ENCODE data around the gene HS6ST1. TPM values are rescaled to one million over a fixed set of nuclear protein-coding genes. Genes with fewer than 3 reads are reported as not detected.
A peak's percentile ranks its signal among the peaks of the same experiment; 100 is the strongest.

Gene HS6ST1
- total and polyA plus RNA-seq, 2 donors (not counting 1 experiment from before 2014, with no cell fraction given), result 16.6 to 59.9 TPM

DNA sequence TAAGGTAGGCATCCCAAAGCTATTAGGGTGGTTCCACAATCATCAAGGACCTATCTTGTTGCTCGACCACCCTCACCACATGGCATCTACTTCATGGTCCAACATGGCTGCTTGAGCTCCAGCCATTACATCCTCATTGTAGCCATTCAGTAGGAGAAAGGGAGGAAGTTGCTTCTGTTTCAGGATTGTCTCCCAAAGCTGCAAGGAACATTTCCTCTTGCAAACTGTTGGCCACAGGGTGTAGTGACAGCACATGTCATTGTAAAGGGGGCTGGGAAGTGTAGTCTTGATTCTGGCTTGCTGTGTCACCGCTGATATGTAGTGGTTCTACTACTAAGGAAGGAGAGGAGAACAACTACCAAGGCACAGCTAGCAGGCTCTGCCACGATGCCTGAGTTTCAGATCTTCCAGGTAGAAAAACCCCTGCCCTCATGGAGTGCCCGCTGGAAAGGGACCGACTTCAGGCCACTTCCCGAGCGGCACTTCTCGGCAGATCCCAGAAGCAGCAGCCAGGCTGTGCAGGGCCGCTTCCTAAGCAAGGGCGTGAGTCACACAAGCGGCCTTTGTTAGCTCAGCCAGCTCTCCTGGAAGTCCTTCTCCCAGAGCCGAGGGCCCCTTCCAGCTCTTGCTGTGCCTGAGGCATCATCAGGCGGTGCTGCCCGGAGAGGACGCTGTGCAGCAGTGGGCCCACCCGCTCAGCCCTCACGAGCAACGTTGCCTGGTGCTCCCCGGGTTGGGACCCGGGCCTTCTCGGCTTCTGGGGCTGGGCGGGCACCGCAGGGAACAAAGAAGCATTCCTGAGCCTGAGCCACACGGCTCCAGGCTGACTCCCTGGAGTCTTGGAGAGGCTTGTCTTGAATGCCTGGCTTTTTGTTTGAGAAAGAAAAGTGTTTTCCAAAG is 58.2 kb downstream of the HS6ST1 start:
- no peaks in the 10 kb centered on the region for H3K79me2 ChIP-seq (ENCODE audit: control insufficient read depth, insufficient read depth, low read length)
- H3K9me3 ChIP-seq (ENCODE audit: control insufficient read depth, insufficient read depth, low read depth, low read length), result no peaks in the 10 kb centered on the region
- no peak overlapping the region for H2AFZ ChIP-seq (ENCODE audit: low read length)
- no peaks in the 10 kb centered on the region for H3K36me3 ChIP-seq (ENCODE audit: control insufficient read depth, insufficient read depth, low read length)
- no peaks in the 10 kb centered on the region for H3K4me1 ChIP-seq (ENCODE audit: control insufficient read depth, extremely low read depth, insufficient read depth, low read length)
- H3K9ac ChIP-seq (ENCODE audit: insufficient read depth, low read length), result no peak overlapping the region
- no peak overlapping the region for H3K27ac ChIP-seq (ENCODE audit: insufficient read depth, low read length)
- no peaks in the 10 kb centered on the region for H3K27me3 ChIP-seq (ENCODE audit: control insufficient read depth, insufficient read depth, low read length)
- DNase-seq (ENCODE audit: low read depth in 2 of 2), result peak; percentile 67 to 94
- H4K20me1 ChIP-seq (ENCODE audit: control insufficient read depth, extremely low read depth, insufficient read depth, low read length), result no peaks in the 10 kb centered on the region
- no peak overlapping the region for H3K4me3 ChIP-seq (replicated peaks in 1 of 4; ENCODE audit: control extremely low read depth in 1 of 4, insufficient read depth in 1 of 4, low read depth in 3 of 4, low read length in 4 of 4)
- peak overlapping the region; percentile 13 for H3K4me2 ChIP-seq (ENCODE audit: extremely low read depth, insufficient read depth, low read length)
- TF ChIP-seq EZH2 (IDR thresholded peaks at IDR 0.05; ENCODE audit: low read length, missing control alignments), result no peak
- TF ChIP-seq CTCF (conservative IDR thresholded peaks at IDR 0.05 in 1 of 2, IDR thresholded peaks at IDR 0.05 in 1 of 2; ENCODE audit: low read depth in 1 of 2, low read length in 2 of 2), result peak; percentile 4 to 20

- Histone ChIP-seq H3K4me3 (replicated peaks in 1 of 4; ENCODE audit: control extremely low read depth in 1 of 4, insufficient read depth in 1 of 4, low read depth in 3 of 4, low read length in 4 of 4) (no peak overlapping the region), H2AFZ (ENCODE audit: low read length) (no peak overlapping the region), H3K79me2 (ENCODE audit: control insufficient read depth, insufficient read depth, low read length) (no peaks in the 10 kb centered on the region), H3K36me3 (ENCODE audit: control insufficient read depth, insufficient read depth, low read length) (no peaks in the 10 kb centered on the region), H3K9ac (ENCODE audit: insufficient read depth, low read length) (no peak overlapping the region), H3K27me3 (ENCODE audit: control insufficient read depth, insufficient read depth, low read length) (no peaks in the 10 kb centered on the region), H3K4me2 (ENCODE audit: extremely low read depth, insufficient read depth, low read length) (no peak overlapping the region), H3K27ac (ENCODE audit: insufficient read depth, low read length) (no peak overlapping the region), H4K20me1 (ENCODE audit: control insufficient read depth, extremely low read depth, insufficient read depth, low read length) (no peaks in the 10 kb centered on the region), H3K9me3 (ENCODE audit: control insufficient read depth, insufficient read depth, low read depth, low read length) (no peaks in the 10 kb centered on the region), H3K4me1 (ENCODE audit: control insufficient read depth, extremely low read depth, insufficient read depth, low read length) (no peaks in the 10 kb centered on the region)
- TF ChIP-seq EZH2 (IDR thresholded peaks at IDR 0.05; ENCODE audit: low read length, missing control alignments), result no peak
- no peak for TF ChIP-seq CTCF (conservative IDR thresholded peaks at IDR 0.05 in 1 of 2, IDR thresholded peaks at IDR 0.05 in 1 of 2; ENCODE audit: low read depth in 1 of 2, low read length in 2 of 2)
- no peak for DNase-seq (ENCODE audit: low read depth in 2 of 2)
Observed at GRCh38 chr2:128259585-128259984, 59.1 kb downstream of the HS6ST1 start.

DNA sequence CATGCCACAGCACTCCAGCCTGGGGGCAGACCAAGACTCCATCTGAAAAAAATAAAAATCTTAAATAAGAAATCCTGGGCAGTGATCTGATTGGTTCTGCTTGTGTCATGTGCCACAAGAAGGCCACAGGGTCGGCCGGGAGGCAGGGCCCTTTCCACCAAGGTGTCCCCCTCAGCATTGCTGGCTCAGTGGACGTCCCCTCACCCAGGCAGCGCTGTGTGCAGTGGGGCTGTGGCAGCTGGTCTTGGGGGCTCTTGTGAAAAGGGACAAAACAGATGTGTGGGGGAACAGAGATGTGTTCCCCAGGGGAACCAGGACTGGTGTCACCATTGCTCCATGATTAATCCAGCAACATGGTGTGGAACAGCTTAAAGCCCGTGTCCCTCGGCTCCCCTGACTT is 60.5 kb downstream of the HS6ST1 start:
- H4K20me1 ChIP-seq (ENCODE audit: control insufficient read depth, extremely low read depth, insufficient read depth, low read length), result no peaks in the 10 kb centered on the region

More for the DNA sequence above, 60.5 kb downstream of the HS6ST1 start:
- H3K4me3 ChIP-seq (replicated peaks in 1 of 4; ENCODE audit: control extremely low read depth in 1 of 4, insufficient read depth in 1 of 4, low read depth in 3 of 4, low read length in 4 of 4), result no peak overlapping the region
- no peak overlapping the region for H3K27ac ChIP-seq (ENCODE audit: insufficient read depth, low read length)
- H3K9me3 ChIP-seq (ENCODE audit: control insufficient read depth, insufficient read depth, low read depth, low read length), result no peaks in the 10 kb centered on the region
- no peak overlapping the region for H3K4me2 ChIP-seq (ENCODE audit: extremely low read depth, insufficient read depth, low read length)
- DNase-seq (ENCODE audit: low read depth in 2 of 2), result no peak
- no peak for TF ChIP-seq EZH2 (IDR thresholded peaks at IDR 0.05; ENCODE audit: low read length, missing control alignments)
- no peak for TF ChIP-seq CTCF (conservative IDR thresholded peaks at IDR 0.05 in 1 of 2, IDR thresholded peaks at IDR 0.05 in 1 of 2; ENCODE audit: low read depth in 1 of 2, low read length in 2 of 2)
- H3K4me1 ChIP-seq (ENCODE audit: control insufficient read depth, extremely low read depth, insufficient read depth, low read length), result no peaks in the 10 kb centered on the region
- no peaks in the 10 kb centered on the region for H3K79me2 ChIP-seq (ENCODE audit: control insufficient read depth, insufficient read depth, low read length)
- no peak overlapping the region for H2AFZ ChIP-seq (ENCODE audit: low read length)
- H3K36me3 ChIP-seq (ENCODE audit: control insufficient read depth, insufficient read depth, low read length), result no peaks in the 10 kb centered on the region
- H3K27me3 ChIP-seq (ENCODE audit: control insufficient read depth, insufficient read depth, low read length), result no peaks in the 10 kb centered on the region
- no peak overlapping the region for H3K9ac ChIP-seq (ENCODE audit: insufficient read depth, low read length)
